Measurements from ENCODE around the gene PNPLA3.

The PNPLA3 gene, protein sequence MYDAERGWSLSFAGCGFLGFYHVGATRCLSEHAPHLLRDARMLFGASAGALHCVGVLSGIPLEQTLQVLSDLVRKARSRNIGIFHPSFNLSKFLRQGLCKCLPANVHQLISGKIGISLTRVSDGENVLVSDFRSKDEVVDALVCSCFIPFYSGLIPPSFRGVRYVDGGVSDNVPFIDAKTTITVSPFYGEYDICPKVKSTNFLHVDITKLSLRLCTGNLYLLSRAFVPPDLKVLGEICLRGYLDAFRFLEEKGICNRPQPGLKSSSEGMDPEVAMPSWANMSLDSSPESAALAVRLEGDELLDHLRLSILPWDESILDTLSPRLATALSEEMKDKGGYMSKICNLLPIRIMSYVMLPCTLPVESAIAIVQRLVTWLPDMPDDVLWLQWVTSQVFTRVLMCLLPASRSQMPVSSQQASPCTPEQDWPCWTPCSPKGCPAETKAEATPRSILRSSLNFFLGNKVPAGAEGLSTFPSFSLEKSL

GRCh38 chr22:43923631-43924464 lies at the start of gene PNPLA3:
TSS of gene PNPLA3 (plus strand) at chr22:43923805. CDS start at chr22:43923912, 107 bp downstream.
- DNase-seq (ENCODE audit: low spot score) = peak; percentile 97

- peak; percentile 20 for DNase-seq (ENCODE audit: low spot score)
These were observed 46.6 kb upstream of the PNPLA3 start for GRCh38 chr22:43876866-43877509.

DNA sequence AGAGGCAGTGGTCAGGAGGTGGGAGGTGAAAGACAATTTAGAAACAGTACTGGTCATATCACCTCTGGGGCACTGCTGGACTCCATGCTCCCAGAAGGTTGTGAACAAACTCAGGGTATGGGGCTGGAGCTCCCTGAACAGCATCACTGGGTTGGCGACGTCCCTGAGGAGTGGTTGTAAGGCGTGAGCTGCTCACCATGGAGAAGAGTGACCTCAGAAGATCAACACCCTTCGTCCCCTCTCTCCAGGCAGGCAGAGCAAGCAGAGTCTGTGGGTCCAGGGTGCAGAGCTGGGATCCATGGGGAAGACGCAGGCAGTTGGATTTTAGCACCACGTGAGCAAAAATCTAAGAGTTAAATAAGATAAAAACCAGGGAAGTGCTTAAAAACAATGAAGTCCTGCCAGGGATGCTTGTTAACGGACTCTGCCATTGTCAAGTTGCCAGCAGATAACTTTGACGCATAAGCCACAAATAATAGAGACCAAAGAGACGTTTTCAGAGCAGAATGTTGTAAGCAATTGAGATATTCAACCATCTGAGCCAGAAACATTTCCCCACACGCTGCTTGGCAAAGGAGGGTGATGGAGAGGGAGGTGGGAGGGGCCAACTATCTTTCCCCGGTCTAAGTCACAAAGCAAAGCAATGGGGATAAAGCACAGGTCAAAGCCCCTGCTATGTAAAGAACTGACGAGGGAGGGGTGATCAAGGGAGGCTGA lies 45.4 kb upstream of the PNPLA3 start:
- DNase-seq (ENCODE audit: low spot score) = peak; percentile 34

DNA sequence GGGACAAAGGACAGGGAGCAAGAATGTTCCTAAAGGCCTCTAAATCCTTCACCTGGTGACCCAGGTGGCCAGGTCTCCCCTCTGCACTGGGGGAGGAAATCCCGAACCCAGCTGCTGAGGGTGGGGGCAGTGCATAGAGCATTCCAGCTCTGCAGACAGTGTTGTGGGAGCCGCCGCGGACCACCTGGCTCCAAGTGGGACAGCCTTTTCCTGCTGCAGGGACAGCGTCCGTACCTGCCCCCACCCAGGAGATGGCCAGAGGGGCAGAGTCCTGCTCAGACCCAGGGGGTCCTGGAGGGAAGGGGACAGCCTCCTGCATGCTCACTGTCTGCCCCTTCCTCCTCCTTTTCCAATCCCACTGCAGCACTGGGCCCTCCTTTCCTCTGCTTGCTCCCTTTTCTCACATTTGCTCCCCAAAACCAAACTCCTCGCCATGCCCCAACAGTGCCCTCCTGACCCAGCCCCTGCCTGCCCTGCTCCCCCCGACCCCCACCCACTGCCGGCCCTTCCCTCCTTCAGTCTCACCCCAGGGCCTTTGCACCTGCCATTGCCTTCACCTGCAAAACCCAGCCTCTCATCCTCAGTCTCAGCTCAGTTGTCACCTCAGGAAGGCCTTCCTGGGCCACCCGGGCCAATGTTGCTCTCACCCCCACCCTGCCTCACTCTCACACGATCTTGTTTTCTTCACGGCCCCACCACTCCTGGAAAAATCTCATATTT lies 44.6 kb upstream of the PNPLA3 start:
- peak; percentile 60 for DNase-seq (ENCODE audit: low spot score)

GRCh38 chr22:43879901-43880540 lies 43.6 kb upstream of the PNPLA3 start:
- DNase-seq (ENCODE audit: low spot score) = peak; percentile 40

- peak; percentile 60 for DNase-seq (ENCODE audit: low spot score)
These were observed 43.0 kb upstream of the PNPLA3 start for GRCh38 chr22:43880541-43880991.

DNA sequence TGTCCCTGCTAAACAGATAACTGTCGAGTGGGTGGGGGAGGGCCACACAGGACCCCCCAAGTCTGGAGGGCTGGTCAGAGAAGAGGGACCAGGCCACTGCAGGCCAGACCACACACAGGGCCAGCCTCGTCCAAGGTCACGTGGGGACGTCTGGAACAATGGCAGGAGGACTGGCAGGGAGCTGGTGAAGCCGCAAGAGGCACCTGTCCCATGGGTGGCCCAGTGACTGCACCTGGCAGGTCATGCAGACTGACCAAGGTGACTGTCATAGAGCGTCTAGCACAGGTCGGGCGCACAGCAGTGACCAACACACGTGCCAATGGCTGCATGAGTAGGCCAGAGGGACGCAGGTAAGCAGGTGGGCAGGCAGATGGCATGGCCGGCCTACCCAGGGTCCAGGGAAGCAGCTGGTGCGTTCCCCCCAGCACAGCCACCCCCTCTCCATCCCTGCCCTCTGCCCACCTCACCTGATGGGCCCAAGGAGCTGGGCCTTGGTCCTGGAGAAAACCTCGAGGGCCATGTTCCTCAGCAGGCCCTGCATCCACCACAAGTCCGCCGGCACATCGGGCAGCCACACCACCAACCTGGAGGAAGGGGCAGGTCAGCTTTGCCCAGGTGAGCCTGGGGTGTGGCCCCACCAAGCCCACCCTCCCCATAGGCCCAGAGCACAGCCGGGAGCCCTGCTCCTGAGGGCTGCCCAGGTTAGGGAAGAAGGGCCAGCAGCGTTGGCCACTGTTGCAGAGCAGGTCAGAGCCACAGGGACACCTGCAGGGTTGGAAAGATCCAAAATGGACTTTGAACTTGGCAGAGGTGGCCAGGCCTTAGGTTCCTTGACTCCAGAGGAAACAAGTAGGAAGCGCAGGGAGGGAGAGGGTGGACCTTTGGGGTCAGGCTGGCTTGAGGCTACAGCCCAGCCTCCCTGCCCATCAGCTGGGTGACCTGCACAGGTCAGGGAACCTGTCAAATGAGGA lies 42.2 kb upstream of the PNPLA3 start:
- DNase-seq (ENCODE audit: low spot score) = peak; percentile 53

DNA sequence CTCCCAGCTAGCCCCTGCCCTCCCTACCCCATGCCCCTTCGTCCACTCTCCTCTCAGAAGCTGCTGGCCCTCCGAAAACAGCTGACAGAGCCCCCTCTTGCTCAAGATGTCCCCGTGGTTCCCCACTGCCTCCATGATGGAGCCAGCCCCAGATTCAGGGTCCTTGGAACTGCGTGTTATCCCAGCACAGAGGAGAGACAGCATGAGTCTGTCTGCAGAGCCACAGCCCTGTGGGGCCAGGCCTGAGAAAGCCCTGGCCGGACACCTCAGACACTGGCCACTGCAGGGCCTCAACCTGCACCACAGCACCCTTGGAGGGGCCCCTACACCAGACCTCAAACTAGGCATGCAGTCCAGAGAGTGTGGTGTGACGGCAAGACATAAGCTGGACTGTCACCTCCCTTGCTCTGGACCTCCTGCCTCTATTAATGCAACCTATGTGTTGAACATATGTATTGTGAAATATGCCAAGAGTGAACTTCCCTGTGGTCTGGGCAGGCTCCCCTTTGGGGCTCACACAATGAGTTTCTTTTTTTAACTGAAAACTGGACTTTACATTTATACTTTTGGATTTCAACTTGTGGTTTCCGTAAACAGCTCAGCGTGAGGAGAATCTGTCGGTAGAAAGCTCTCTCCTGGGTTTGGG lies 41.4 kb upstream of the PNPLA3 start:
- DNase-seq (ENCODE audit: low spot score) = peak; percentile 30

- DNase-seq (ENCODE audit: low spot score) = peak; percentile 56
These were observed 40.5 kb upstream of the PNPLA3 start for GRCh38 chr22:43883012-43883661.

DNA sequence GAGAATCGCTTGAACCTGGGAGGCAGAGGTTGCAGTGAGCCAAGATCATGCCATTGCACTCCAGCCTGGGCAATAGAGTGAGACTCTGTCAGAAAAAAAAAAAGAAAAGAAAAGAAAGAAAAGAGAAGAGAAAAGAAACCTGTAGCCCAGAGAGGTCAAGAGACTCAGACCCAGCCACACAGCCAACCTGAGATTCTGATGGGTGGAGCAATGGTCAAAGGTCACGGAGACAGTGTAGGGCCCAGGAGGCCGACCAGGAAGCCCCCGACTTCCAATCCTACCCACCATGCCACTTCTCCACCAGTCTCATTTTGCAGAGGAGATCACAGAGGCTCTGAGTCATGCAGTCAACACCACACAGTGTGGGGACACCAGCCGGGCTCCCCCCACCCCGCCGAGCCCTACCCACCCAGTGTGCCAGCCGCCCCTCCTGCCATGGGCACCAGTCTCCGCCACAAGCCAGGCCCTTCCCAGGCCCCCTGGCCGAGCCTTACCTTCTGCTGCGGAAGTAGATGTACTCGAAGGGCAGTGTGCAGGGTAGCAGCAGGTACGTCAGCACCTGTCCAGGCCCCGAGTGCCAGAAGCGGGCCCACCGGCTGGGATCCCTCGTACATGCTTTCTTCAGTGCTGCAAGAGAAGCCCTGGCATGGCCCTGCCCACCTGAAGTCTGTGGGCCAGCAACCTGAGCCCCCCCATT lies 39.7 kb upstream of the PNPLA3 start:
- peak; percentile 65 for DNase-seq (ENCODE audit: low spot score)

DNA sequence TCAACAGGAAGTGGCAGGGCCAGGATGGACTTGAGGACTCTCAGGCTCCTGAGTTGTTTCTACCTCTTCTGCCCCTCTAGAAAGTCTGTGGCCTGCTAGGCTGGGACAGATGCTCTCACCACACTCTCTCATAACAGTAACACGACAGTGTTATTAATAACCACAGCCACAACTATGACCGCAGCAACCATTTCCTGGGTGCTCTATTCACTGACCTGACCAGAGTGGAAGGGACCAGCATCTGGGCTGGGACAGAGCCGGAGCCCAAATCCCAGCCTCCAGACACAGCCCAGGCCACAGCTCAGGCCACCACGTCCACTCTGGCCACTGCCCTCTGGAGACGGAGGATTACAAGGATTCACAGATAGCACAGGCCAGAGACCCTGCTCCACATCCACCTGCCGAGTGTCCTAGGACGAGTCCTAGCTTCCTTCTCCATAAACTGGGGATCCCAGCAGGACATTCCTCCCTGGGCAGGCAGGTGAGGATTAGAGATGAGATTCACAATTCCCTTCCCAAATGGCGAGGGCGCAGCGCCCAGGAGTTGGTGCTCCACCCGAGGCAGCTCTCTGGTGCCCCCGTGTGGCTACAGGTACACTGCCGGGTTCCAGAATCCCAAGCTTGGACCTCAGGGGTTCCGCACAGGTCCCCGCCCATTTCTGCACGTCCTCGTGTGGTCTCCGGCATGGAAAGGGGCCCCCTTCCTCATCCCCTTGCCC lies 38.8 kb upstream of the PNPLA3 start:
- DNase-seq (ENCODE audit: low spot score) = peak; percentile 59

- DNase-seq (ENCODE audit: low spot score) = peak; percentile 48
These were observed 38.3 kb upstream of the PNPLA3 start for GRCh38 chr22:43885319-43885671.

- DNase-seq (ENCODE audit: low spot score) = peak; percentile 26
These were observed 37.8 kb upstream of the PNPLA3 start for GRCh38 chr22:43885786-43886185.

DNA sequence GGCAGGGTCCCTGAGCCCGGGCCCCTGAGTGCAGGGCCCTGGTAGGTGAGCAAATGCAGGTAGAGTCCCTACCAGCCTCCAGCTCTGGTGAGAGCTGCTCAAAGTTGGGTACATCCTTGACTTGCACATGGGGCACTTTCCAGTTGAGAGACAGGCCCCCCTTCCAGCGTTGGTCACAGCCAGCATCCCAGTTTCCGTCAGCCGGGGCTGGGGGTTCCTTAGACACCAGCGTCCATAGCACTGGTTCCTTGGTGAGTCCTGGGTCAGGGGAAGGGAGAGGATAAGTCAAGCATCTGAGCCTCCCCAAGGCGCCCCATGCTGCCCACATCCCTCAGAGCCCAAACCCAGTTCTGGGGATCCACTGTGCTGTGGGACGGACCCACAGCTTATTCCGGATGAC lies 37.4 kb upstream of the PNPLA3 start:
- DNase-seq (ENCODE audit: low spot score) = no peak

GRCh38 chr22:43887391-43887790 lies 36.2 kb upstream of the PNPLA3 start:
- DNase-seq (ENCODE audit: low spot score) = no peak

GRCh38 chr22:43888740-43889139 lies 34.9 kb upstream of the PNPLA3 start:
- DNase-seq (ENCODE audit: low spot score) = no peak

Measured in left forelimb (tissue), 1 donor.